Activated T-cell treated with anti-CD3 and anti-CD28 coated beads, Interleukin-2, amount 50 U/mL, for 24 hours (primary cell): Measurements from ENCODE around the gene KCNC3.

Experiments used
- DNase-seq: peaks from one replicate; pipeline ENCODE4 v3.0.0-alpha.2; 2020
- H3K27ac Mint-ChIP-seq: 2 replicates; pipeline ENCODE4 v1.8.0; 2020; ENCODE audit warnings: mild to moderate bottlenecking, mixed read lengths
- H3K27me3 Mint-ChIP-seq: 2 replicates; pipeline ENCODE4 v1.8.0; 2020; ENCODE audit warnings: mixed read lengths
- H3K36me3 Mint-ChIP-seq: 2 replicates; pipeline ENCODE4 v1.8.0; 2020; ENCODE audit warnings: low read depth, mixed read lengths
- H3K4me1 Mint-ChIP-seq: 2 replicates; pipeline ENCODE4 v1.8.0; 2020; ENCODE audit warnings: low read depth, mixed read lengths
- H3K4me3 Mint-ChIP-seq: 2 replicates; pipeline ENCODE4 v1.8.0; 2020; ENCODE audit warnings: mild to moderate bottlenecking, moderate library complexity, mixed read lengths
- H3K9me3 Mint-ChIP-seq: 2 replicates; pipeline ENCODE4 v1.8.0; 2020; ENCODE audit warnings: mixed read lengths

KCNC3 gene

GRCh38 chr19:50314724-50315708, 14.2 kb downstream of the KCNC3 start:
- no peak overlapping the region for H3K4me3 Mint-ChIP-seq
- no peak for DNase-seq
- H3K4me1 Mint-ChIP-seq = peaks cover 17% of the 10 kb centered on the region
- H3K27ac Mint-ChIP-seq = no peak overlapping the region
- peaks cover 78% of the 10 kb centered on the region for H3K27me3 Mint-ChIP-seq
- no peaks in the 10 kb centered on the region for H3K9me3 Mint-ChIP-seq
- no peaks in the 10 kb centered on the region for H3K36me3 Mint-ChIP-seq

- Mint-ChIP-seq H3K4me1 (peaks cover 17% of the 10 kb centered on the region), H3K27me3 (peaks cover 77% of the 10 kb centered on the region), H3K36me3 (no peaks in the 10 kb centered on the region), H3K27ac (no peak overlapping the region), H3K9me3 (no peaks in the 10 kb centered on the region), H3K4me3 (no peak overlapping the region)
- DNase-seq = no peak
Measured at GRCh38 chr19:50313812-50314536, 15.2 kb downstream of the KCNC3 start.

GRCh38 chr19:50312967-50313811, 16.0 kb downstream of the KCNC3 start:
- H3K4me1 Mint-ChIP-seq = peaks cover 17% of the 10 kb centered on the region
- no peak for DNase-seq
- no peak overlapping the region for H3K27ac Mint-ChIP-seq
- no peaks in the 10 kb centered on the region for H3K36me3 Mint-ChIP-seq
- no peaks in the 10 kb centered on the region for H3K9me3 Mint-ChIP-seq
- H3K27me3 Mint-ChIP-seq = peaks cover 84% of the 10 kb centered on the region
- H3K4me3 Mint-ChIP-seq = no peak overlapping the region

- no peak for DNase-seq
- Mint-ChIP-seq H3K36me3 (no peaks in the 10 kb centered on the region), H3K27me3 (peaks cover 81% of the 10 kb centered on the region), H3K9me3 (no peaks in the 10 kb centered on the region), H3K4me3 (no peak overlapping the region), H3K4me1 (peaks cover 17% of the 10 kb centered on the region), H3K27ac (no peak overlapping the region)
Measured at GRCh38 chr19:50311723-50312635, 17.2 kb downstream of the KCNC3 start.

GRCh38 chr19:50310759-50311465, 18.3 kb downstream of the KCNC3 start:
- no peak for DNase-seq
- Mint-ChIP-seq H3K9me3 (no peaks in the 10 kb centered on the region), H3K36me3 (no peaks in the 10 kb centered on the region), H3K27ac (no peak overlapping the region), H3K4me1 (peaks cover 13% of the 10 kb centered on the region), H3K27me3 (peaks cover 82% of the 10 kb centered on the region), H3K4me3 (no peak overlapping the region)

- H3K4me3 Mint-ChIP-seq = no peak overlapping the region
- peaks cover 6% of the 10 kb centered on the region for H3K4me1 Mint-ChIP-seq
- peaks cover 82% of the 10 kb centered on the region for H3K27me3 Mint-ChIP-seq
- H3K27ac Mint-ChIP-seq = no peak overlapping the region
- DNase-seq = no peak
- no peaks in the 10 kb centered on the region for H3K36me3 Mint-ChIP-seq
- no peaks in the 10 kb centered on the region for H3K9me3 Mint-ChIP-seq
Measured at GRCh38 chr19:50309396-50310125, 19.6 kb downstream of the KCNC3 start.

GRCh38 chr19:50308991-50309390, 20.2 kb downstream of the KCNC3 start:
- H3K4me3 Mint-ChIP-seq = no peak overlapping the region
- no peak for DNase-seq
- no peaks in the 10 kb centered on the region for H3K36me3 Mint-ChIP-seq
- peaks cover 4% of the 10 kb centered on the region for H3K4me1 Mint-ChIP-seq
- no peaks in the 10 kb centered on the region for H3K9me3 Mint-ChIP-seq
- H3K27me3 Mint-ChIP-seq = peaks cover 79% of the 10 kb centered on the region
- H3K27ac Mint-ChIP-seq = no peak overlapping the region

GRCh38 chr19:50303558-50303957, 25.6 kb downstream of the KCNC3 start:
- no peak for DNase-seq
- Mint-ChIP-seq H3K4me3 (no peak overlapping the region), H3K4me1 (peaks cover 17% of the 10 kb centered on the region), H3K27me3 (peaks cover 58% of the 10 kb centered on the region), H3K9me3 (peaks cover 6% of the 10 kb centered on the region), H3K27ac (no peak overlapping the region), H3K36me3 (no peaks in the 10 kb centered on the region)

GRCh38 chr19:50301607-50301971, 27.6 kb downstream of the KCNC3 start:
- no peak for DNase-seq
- H3K9me3 Mint-ChIP-seq = peaks cover 6% of the 10 kb centered on the region
- peaks cover 17% of the 10 kb centered on the region for H3K4me1 Mint-ChIP-seq
- H3K27me3 Mint-ChIP-seq = peaks cover 47% of the 10 kb centered on the region
- no peaks in the 10 kb centered on the region for H3K36me3 Mint-ChIP-seq
- no peak overlapping the region for H3K4me3 Mint-ChIP-seq
- H3K27ac Mint-ChIP-seq = no peak overlapping the region

- DNase-seq = peak; percentile 37
- no peaks in the 10 kb centered on the region for H3K36me3 Mint-ChIP-seq
- no peak overlapping the region for H3K4me3 Mint-ChIP-seq
- peak overlapping the region; percentile 82 for H3K27ac Mint-ChIP-seq
- H3K4me1 Mint-ChIP-seq = peaks cover 17% of the 10 kb centered on the region
- H3K27me3 Mint-ChIP-seq = peaks cover 44% of the 10 kb centered on the region
- peaks cover 6% of the 10 kb centered on the region for H3K9me3 Mint-ChIP-seq
Measured at GRCh38 chr19:50300814-50301606, 28.2 kb downstream of the KCNC3 start.

- Mint-ChIP-seq H3K4me3 (no peak overlapping the region), H3K4me1 (peaks cover 17% of the 10 kb centered on the region), H3K27me3 (peaks cover 40% of the 10 kb centered on the region), H3K36me3 (no peaks in the 10 kb centered on the region), H3K9me3 (peaks cover 6% of the 10 kb centered on the region), H3K27ac (no peak overlapping the region)
- DNase-seq = no peak
Measured at GRCh38 chr19:50300051-50300450, 29.1 kb downstream of the KCNC3 start.
